AG10803 (cell line): ENCODE results near the gene ZSWIM6.

Source experiments
- DNase-seq: peaks from one replicate; pipeline ENCODE4 v3.0.0; 2010; ENCODE audit warnings: low read depth
- H3K4me3 ChIP-seq: 2 replicates; pipeline ENCODE4 v1.5.1; 2011; ENCODE audit warnings: mild to moderate bottlenecking, low read length, control low read depth
- CTCF ChIP-seq: conservative IDR thresholded peaks from 2 replicates; pipeline ENCODE4 v1.5.1; 2011; ENCODE audit warnings: mild to moderate bottlenecking, low read length, control low read depth, inconsistent platforms

ZSWIM6 gene

DNA sequence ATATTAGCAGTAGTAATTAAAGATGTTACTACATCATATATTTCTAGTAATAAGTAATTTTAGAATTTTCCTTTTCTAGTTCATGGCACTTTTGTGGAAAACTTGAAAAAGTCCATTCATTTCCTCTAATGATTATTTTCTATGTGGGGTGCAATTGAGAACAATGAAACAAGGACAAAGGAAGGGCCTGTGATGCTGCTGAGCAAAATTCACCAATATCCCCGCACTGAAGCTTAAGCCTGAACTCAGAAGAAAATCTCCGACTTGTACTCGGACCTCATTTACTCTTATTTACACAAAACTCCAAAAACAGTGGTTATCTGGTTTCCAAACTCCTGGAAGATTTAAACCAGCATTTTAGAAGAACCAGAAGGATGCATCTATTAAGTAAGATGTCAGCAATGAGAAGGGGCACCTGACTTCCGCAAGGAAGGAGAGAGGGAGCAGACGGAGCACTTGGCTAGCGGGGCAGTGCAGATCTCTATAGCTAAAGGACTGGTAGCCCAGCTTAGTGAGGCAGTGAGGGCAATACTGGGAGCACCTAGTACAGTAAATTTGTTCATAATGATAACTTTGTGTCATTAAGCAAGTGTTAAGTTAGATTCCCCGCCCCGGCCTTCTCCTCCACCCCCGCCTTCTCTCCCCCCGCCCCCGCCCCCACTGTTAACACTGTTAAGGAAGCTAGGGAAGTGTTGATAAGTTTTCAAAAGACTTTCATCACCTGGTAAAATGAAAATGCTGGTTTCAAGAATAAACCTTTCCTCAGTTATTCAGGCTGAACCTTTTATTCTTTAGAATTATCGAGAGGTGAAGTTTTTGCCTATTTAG lies 123.3 kb downstream of the ZSWIM6 start:
- no peak for DNase-seq
- H3K4me3 ChIP-seq, result no peak overlapping the region
- no peak for TF ChIP-seq CTCF

DNA sequence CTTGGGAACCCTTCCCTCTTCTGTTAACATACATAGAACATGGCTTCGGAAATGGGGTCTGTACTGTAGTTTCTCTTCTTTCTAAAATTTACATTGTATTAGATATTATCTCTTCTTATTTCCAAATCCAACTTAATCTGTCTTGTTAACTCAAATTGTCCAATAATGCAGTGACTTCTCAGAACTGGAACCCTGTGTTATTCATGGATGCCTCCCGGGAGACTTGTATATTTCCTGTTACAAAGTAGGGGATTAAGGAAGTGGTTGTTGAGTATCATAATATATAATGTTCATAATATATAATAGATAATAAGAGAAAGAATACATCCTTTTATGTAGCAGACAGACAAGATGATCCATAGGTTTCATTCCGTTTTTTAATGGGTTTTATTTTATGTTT lies 128.4 kb downstream of the ZSWIM6 start:
- no peak overlapping the region for H3K4me3 ChIP-seq
- no peak for TF ChIP-seq CTCF
- no peak for DNase-seq

DNA sequence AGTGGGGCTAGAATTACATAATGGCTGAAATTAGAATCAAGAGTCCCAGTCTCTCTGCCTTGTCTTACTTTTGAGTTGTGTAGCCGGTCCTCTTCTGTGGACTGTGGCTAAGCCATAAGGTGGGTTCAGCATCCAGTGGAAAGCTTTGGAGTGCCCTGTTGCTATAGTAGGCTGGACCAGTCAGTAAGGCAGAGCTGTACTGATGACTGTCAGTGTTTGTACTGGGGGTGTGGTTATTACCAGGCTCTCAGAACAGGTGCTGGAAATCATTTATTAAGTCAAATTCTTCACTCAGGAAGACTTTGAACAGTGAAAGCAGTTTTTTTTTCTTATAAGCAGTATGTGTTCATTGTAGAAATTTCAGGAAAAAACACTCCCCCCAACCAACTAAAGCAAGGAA lies 129.4 kb downstream of the ZSWIM6 start:
- no peak for TF ChIP-seq CTCF
- H3K4me3 ChIP-seq, result no peak overlapping the region
- DNase-seq, result no peak

- TF ChIP-seq CTCF, result no peak
- peak; percentile 33 for DNase-seq
- no peak overlapping the region for H3K4me3 ChIP-seq
These were observed 129.9 kb downstream of the ZSWIM6 start for GRCh38 chr5:61461926-61462325.

DNA sequence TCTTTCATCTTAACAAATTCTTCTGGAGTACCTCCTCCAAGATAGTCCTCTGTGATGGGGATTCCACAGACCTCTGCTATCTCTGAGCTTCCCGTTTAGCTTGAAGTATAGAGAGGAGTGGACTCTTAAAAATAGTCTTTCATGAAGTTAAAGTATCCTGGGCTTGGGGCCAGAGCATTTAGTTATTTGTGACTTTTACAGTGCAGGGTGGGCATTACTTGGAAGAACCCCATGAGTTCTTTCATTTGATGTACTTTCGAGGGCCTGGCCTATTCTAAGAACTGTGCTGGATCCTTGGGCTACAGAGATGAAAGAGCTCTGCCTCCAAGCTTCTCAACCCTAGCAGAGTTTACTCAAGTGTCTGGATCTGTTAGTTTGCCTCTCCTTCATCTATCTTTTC lies 131.5 kb downstream of the ZSWIM6 start:
- no peak overlapping the region for H3K4me3 ChIP-seq
- TF ChIP-seq CTCF, result no peak
- no peak for DNase-seq

- no peak for DNase-seq
- TF ChIP-seq CTCF, result no peak
- no peak overlapping the region for H3K4me3 ChIP-seq
These were observed 132.5 kb downstream of the ZSWIM6 start for GRCh38 chr5:61464512-61464911.

DNA sequence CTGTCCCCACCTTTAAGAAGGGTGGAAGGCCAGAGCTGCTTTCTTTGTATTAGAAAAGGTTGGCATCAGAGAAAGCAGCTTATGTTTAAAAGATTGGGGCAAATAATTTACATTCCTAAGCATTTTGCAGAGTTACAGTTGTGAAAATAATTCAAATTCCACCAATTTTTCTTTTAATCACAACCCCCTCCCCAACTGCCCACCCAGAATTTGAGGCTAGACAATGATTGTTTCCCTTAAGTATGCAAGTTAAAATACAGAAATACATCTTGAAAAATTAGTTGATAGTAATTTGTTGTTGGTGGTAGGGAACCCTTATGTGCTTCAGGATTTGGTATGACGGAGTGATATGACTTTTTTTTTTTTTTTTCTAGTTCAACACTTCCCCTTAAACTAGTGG lies 133.0 kb downstream of the ZSWIM6 start:
- H3K4me3 ChIP-seq, result no peak overlapping the region
- peak; percentile 12 for DNase-seq
- TF ChIP-seq CTCF, result no peak
